Smooth muscle cell (in vitro differentiated cells): ENCODE data around the gene NWD2. TPM values are rescaled to one million over a fixed set of nuclear protein-coding genes. Genes with fewer than 3 reads are reported as not detected.
A peak's percentile ranks its signal among the peaks of the same experiment; 100 is the strongest.

Source experiments
- DNase-seq: peaks from one replicate; lab custom pipeline; 2025; ENCODE audit not compliant: unreplicated experiment; lab: John Stamatoyannopoulos, UW
- H2AFZ ChIP-seq: fragments of 200-600 bp; sonication (generic); 2 replicates; pipeline ENCODE4 v1.6.0; 2016; ENCODE audit warnings: antibody characterized with exemption, low read depth, mild to moderate bottlenecking
- H3F3A ChIP-seq: fragments of 200-600 bp; sonication (generic); 2 replicates; pipeline ENCODE4 v1.6.0; 2017; ENCODE audit warnings: antibody characterized with exemption, low read depth
- H3K27ac ChIP-seq: fragments of 200-600 bp; sonication (generic); 2 replicates; pipeline ENCODE4 v1.5.1; 2016; ENCODE audit warnings: low read depth, mild to moderate bottlenecking
- H3K27me3 ChIP-seq: fragments of 200-600 bp; sonication (generic); 2 replicates; pipeline ENCODE4 v1.6.1; 2016; ENCODE audit warnings: low read depth, mild to moderate bottlenecking
- H3K36me3 ChIP-seq: fragments of 200-600 bp; sonication (generic); 2 replicates; pipeline ENCODE4 v1.5.1; 2016; ENCODE audit warnings: low read depth
- H3K4me1 ChIP-seq: fragments of 200-600 bp; sonication (generic); 2 replicates; pipeline ENCODE4 v1.5.1; 2016; ENCODE audit warnings: low read depth
- H3K4me2 ChIP-seq: fragments of 200-600 bp; sonication (generic); 2 replicates; pipeline ENCODE4 v1.6.0; 2016; ENCODE audit warnings: mild to moderate bottlenecking
- H3K4me3 ChIP-seq: fragments of 200-600 bp; sonication (generic); 2 replicates; pipeline ENCODE4 v1.5.1; 2016; ENCODE audit warnings: mild to moderate bottlenecking
- H3K79me2 ChIP-seq: fragments of 200-600 bp; sonication (generic); 2 replicates; pipeline ENCODE4 v1.6.0; 2016; ENCODE audit warnings: low read depth, mild to moderate bottlenecking
- H3K9ac ChIP-seq: fragments of 200-600 bp; sonication (generic); 2 replicates; pipeline ENCODE4 v1.6.0; 2016; ENCODE audit warnings: low read depth
- H3K9me3 ChIP-seq: fragments of 200-600 bp; sonication (generic); replicated peaks from 2 replicates; pipeline ENCODE4 v1.5.1; 2016; ENCODE audit warnings: low read depth
- H4K20me1 ChIP-seq: fragments of 200-600 bp; sonication (generic); 2 replicates; pipeline ENCODE4 v1.6.0; 2016; ENCODE audit warnings: low read depth
- CTCF ChIP-seq: fragments of 200-600 bp; sonication (generic); IDR thresholded peaks from 2 replicates; pipeline ENCODE4 v1.5.1; 2017; ENCODE audit warnings: borderline replicate concordance, mild to moderate bottlenecking, antibody characterized with exemption; ENCODE audit not compliant: insufficient read depth, poor library complexity, severe bottlenecking
- WGBS: methylation state at CpG from one replicate; pipeline ENCODE4 v1.1.7; 2016; ENCODE audit warnings: low lambda C conversion rate; 5-methylcytosine and 5-hydroxymethylcytosine counted together
- polyA plus RNA-seq: library from polyadenylated mRNA; unstranded; fragments of >200 nt; fragmentation: Nextera tagmentation; extraction: Ambion mirVana; gene quantifications from 2 replicates; pipeline ENCODE4 v1.2.1, GENCODE V29; 2016
- total RNA-seq: library from RNA; depleted of rRNA; stranded (reverse); fragments of >200 nt; gene quantifications from 2 replicates; pipeline ENCODE4 v1.2.3, GENCODE V29; 2014

NWD2 gene
- total and polyA plus RNA-seq, 2 experiments from 2014 or later: not detected

- H3K9me3 ChIP-seq: no peaks in the 10 kb centered on the region
- H3K27me3 ChIP-seq: peaks cover 71% of the 10 kb centered on the region
- DNase-seq: no peak
- no peak for TF ChIP-seq CTCF
- H3K27ac ChIP-seq: no peak overlapping the region
- H3F3A ChIP-seq: no peaks in the 10 kb centered on the region
- peaks cover 7% of the 10 kb centered on the region for H3K4me1 ChIP-seq
- H2AFZ ChIP-seq: peak overlapping the region; percentile 85
- H3K36me3 ChIP-seq: no peaks in the 10 kb centered on the region
- no peaks in the 10 kb centered on the region for H3K79me2 ChIP-seq
- H4K20me1 ChIP-seq: no peaks in the 10 kb centered on the region
- peak overlapping the region; percentile 60 for H3K4me3 ChIP-seq
- H3K4me2 ChIP-seq: peak overlapping the region; percentile 94
- H3K9ac ChIP-seq: peak overlapping the region; percentile 22
- WGBS: 7% methylated on average over 32 of the region's 32 CpGs
Measured at GRCh38 chr4:37453999-37454800, 209.7 kb downstream of the NWD2 start.

- no peak overlapping the region for H3K27ac ChIP-seq
- H3K79me2 ChIP-seq: no peaks in the 10 kb centered on the region
- no peak for DNase-seq
- H3K4me2 ChIP-seq: no peak overlapping the region
- H2AFZ ChIP-seq: no peak overlapping the region
- 90% methylated on average over 11 of the region's 11 CpGs for WGBS
- H3K36me3 ChIP-seq: no peaks in the 10 kb centered on the region
- no peak overlapping the region for H3K9ac ChIP-seq
- H3K9me3 ChIP-seq: no peaks in the 10 kb centered on the region
- H3F3A ChIP-seq: no peaks in the 10 kb centered on the region
- peaks cover 7% of the 10 kb centered on the region for H3K4me1 ChIP-seq
- peak overlapping the region; percentile 60 for H3K4me3 ChIP-seq
- H3K27me3 ChIP-seq: peaks cover 58% of the 10 kb centered on the region
- no peak for TF ChIP-seq CTCF
- H4K20me1 ChIP-seq: no peaks in the 10 kb centered on the region
Measured at GRCh38 chr4:37455301-37456131, 211.0 kb downstream of the NWD2 start.

GRCh38 chr4:37461801-37462200 lies 217.3 kb downstream of the NWD2 start:
- WGBS: 69% methylated on average over 1 of the region's 1 CpG
- H3K79me2 ChIP-seq: no peaks in the 10 kb centered on the region
- no peak overlapping the region for H3K4me2 ChIP-seq
- H3K9ac ChIP-seq: no peak overlapping the region
- no peak overlapping the region for H3K27ac ChIP-seq
- H3K9me3 ChIP-seq: no peaks in the 10 kb centered on the region
- H4K20me1 ChIP-seq: no peaks in the 10 kb centered on the region
- H3K27me3 ChIP-seq: peaks cover 11% of the 10 kb centered on the region
- H3K36me3 ChIP-seq: no peaks in the 10 kb centered on the region
- no peak for TF ChIP-seq CTCF
- H2AFZ ChIP-seq: no peak overlapping the region
- no peaks in the 10 kb centered on the region for H3F3A ChIP-seq
- no peaks in the 10 kb centered on the region for H3K4me1 ChIP-seq
- no peak overlapping the region for H3K4me3 ChIP-seq
- no peak for DNase-seq
